K562 (cell line): ENCODE results near the gene ALDOC. TPM values are rescaled to one million over a fixed set of nuclear protein-coding genes. Genes with fewer than 3 reads are reported as not detected.

Source experiments
- ATAC-seq: fragments of 200-7000 bp; cut with Tn5 transposase; 3 replicates; pipeline ENCODE4 v1.9.1; 2020; ENCODE audit warnings: moderate library complexity
- BruUV-seq: library from RNA; stranded (reverse); fragments of 400-500 nt; replicated peaks from 2 replicates; lab custom pipeline; 2021; lab: Mats Ljungman, UMichigan
- CTCF ChIA-PET: fragments of 300-600 bp; formaldehyde crosslinking; extraction: SDS; loops from one replicate; lab custom pipeline; 2021; ENCODE audit warnings: low intra/inter-chr PET ratio; lab: Yijun Ruan, JAX
- POLR2A ChIA-PET: fragments of 300-600, 350-650 bp; sonication (Branson Sonifier 250); formaldehyde crosslinking; extraction: SDS; loops from one replicate; lab custom pipeline; 2021; ENCODE audit warnings: antibody characterized with exemption, inconsistent platforms; lab: Yijun Ruan, JAX
- DNase-seq, 4 experiments: peaks; one replicate each; pipeline versions ENCODE4 v3.0.0 to v3.0.0-alpha.2; 2011 to 2018; ENCODE audit warnings: low spot score in 3 of 4, mixed read lengths in 3 of 4; ENCODE audit errors: extremely low read depth in 1 of 4
- FAIRE-seq: peaks from 2 replicates; lab custom pipeline; 2011; peaks lifted over from hg19 to GRCh38; lab: Jason Lieb, UNC
- H2AFZ ChIP-seq: 2 replicates; pipeline ENCODE4 v1.6.0; 2011; ENCODE audit warnings: low read depth, low read length, control low read depth, inconsistent platforms
- H3K27ac ChIP-seq: fragments of 200-600 bp; 3 replicates; pipeline ENCODE4 v1.8.0; 2011; ENCODE audit warnings: low read depth, mild to moderate bottlenecking, control low read depth, inconsistent platforms, low read length, moderate library complexity, mixed read lengths; ENCODE audit errors: extremely low read depth
- H3K27me3 ChIP-seq, 2 experiments: fragments of 300-600 bp in 1 of 2; 2 replicates in 1 of 2; 3 replicates in 1 of 2; pipeline versions ENCODE4 v1.6.0 to v1.8.0; 2011; ENCODE audit warnings: inconsistent platforms in 2 of 2, low read length in 2 of 2, mild to moderate bottlenecking in 1 of 2, mixed read lengths in 1 of 2, moderate library complexity in 1 of 2; ENCODE audit not compliant: control insufficient read depth in 2 of 2, insufficient read depth in 2 of 2
- H3K36me3 ChIP-seq: fragments of 300-600 bp; 3 replicates; pipeline ENCODE4 v1.8.0; 2011; ENCODE audit warnings: mild to moderate bottlenecking, low read length, inconsistent platforms; ENCODE audit not compliant: control insufficient read depth, insufficient read depth
- H3K4me1 ChIP-seq, 2 experiments: fragments of 200-600 bp in 1 of 2; replicated peaks in 1 of 2; 2 replicates in 1 of 2; 3 replicates in 1 of 2; pipeline versions ENCODE4 v1.5.1 to v1.8.0; 2011; ENCODE audit warnings: inconsistent platforms in 2 of 2, low read length in 2 of 2, mild to moderate bottlenecking in 1 of 2, mixed read lengths in 1 of 2, moderate library complexity in 1 of 2; ENCODE audit not compliant: control insufficient read depth in 2 of 2, insufficient read depth in 2 of 2
- H3K4me2 ChIP-seq: 2 replicates; pipeline ENCODE4 v1.6.1; 2011; ENCODE audit warnings: low read length, control low read depth, inconsistent platforms, mixed read lengths; ENCODE audit not compliant: insufficient read depth
- H3K4me3 ChIP-seq: fragments of 200-600 bp; sonication (generic), shearing (Covaris generic); 2 replicates; pipeline ENCODE4 v1.5.1; 2016; ENCODE audit warnings: control low read depth, inconsistent platforms
- H3K79me2 ChIP-seq: fragments of 200-600 bp; 3 replicates; pipeline ENCODE4 v1.8.0; 2011; ENCODE audit warnings: low read length, inconsistent platforms; ENCODE audit not compliant: control insufficient read depth, insufficient read depth
- H3K9ac ChIP-seq, 2 experiments: 2 replicates each; pipeline versions ENCODE4 v1.6.0 to v1.6.1; 2011; ENCODE audit warnings: low read depth in 2 of 2, low read length in 2 of 2, control low read depth in 1 of 2, inconsistent platforms in 1 of 2, mild to moderate bottlenecking in 1 of 2, mixed read lengths in 1 of 2; ENCODE audit not compliant: insufficient read depth in 1 of 2
- H3K9me1 ChIP-seq: one replicate; pipeline ENCODE4 v1.6.0; 2011; ENCODE audit warnings: inconsistent platforms, mild to moderate bottlenecking, low read length, moderate library complexity; ENCODE audit not compliant: control insufficient read depth, insufficient read depth
- H3K9me3 ChIP-seq: replicated peaks from 2 replicates; pipeline ENCODE4 v1.5.1; 2011; ENCODE audit warnings: low read depth, low read length, inconsistent platforms; ENCODE audit not compliant: control insufficient read depth, insufficient read depth
- H4K20me1 ChIP-seq: replicated peaks from 2 replicates; pipeline ENCODE4 v1.6.1; 2011; ENCODE audit warnings: low read length, inconsistent platforms, mixed read lengths; ENCODE audit not compliant: control insufficient read depth, insufficient read depth
- ATF2 ChIP-seq: sonication (generic); formaldehyde crosslinking; IDR thresholded peaks from 2 replicates; pipeline ENCODE4 v1.8.1; 2022; ENCODE audit warnings: missing genetic modification reagents
- FOSL1 ChIP-seq: fragments of 200-800 bp; sonication (Bioruptor generic); conservative IDR thresholded peaks from 2 replicates; pipeline ENCODE4 v1.6.1; 2016; ENCODE audit warnings: missing genetic modification characterization, missing compliant biosample characterization
- MCM5 ChIP-seq: fragments of 450-650 bp; IDR thresholded peaks from 2 replicates; pipeline ENCODE4 v1.6.1; 2016; ENCODE audit warnings: low read depth
- MXD1 ChIP-seq: fragments of 250-450 bp; sonication (Bioruptor Pico); IDR thresholded peaks from 2 replicates; pipeline ENCODE4 v1.8.0; 2021; ENCODE audit warnings: borderline replicate concordance, mild to moderate bottlenecking, moderate library complexity; ENCODE audit not compliant: poor library complexity, severe bottlenecking
- SPI1 ChIP-seq: IDR thresholded peaks from 2 replicates; pipeline ENCODE4 v1.6.1; 2011; ENCODE audit warnings: low read depth, low read length, control low read depth, borderline replicate concordance
- THAP12 ChIP-seq: fragments of 250-450 bp; sonication (Bioruptor Pico); IDR thresholded peaks from 2 replicates; pipeline ENCODE4 v1.9.0; 2021; ENCODE audit warnings: mild to moderate bottlenecking, inconsistent platforms
- ZFP36 ChIP-seq: fragments of 150-350 bp; IDR thresholded peaks from 2 replicates; pipeline ENCODE4 v1.6.1; 2018; ENCODE audit warnings: low read length, low read depth; ENCODE audit not compliant: partially characterized antibody
- WGBS: fragments of 100-300 bp; shearing (Covaris generic); methylation state at CpG from one replicate; pipeline ENCODE4 v1.1.6; 2016; ENCODE audit warnings: low coverage, mixed read lengths; ENCODE audit not compliant: insufficient coverage; ENCODE audit errors: missing lambda C conversion rate; 5-methylcytosine and 5-hydroxymethylcytosine counted together
- in situ Hi-C: fragments of 300-500 bp; cut with MboI; formaldehyde crosslinking; loops from 4 replicates; pipeline ENCODE4 v1.15.0; 2018; ENCODE audit warnings: inconsistent platforms, mixed read lengths
- intact Hi-C: fragments of 100-400 bp; cut with micrococcal nuclease; formaldehyde crosslinking; loops from 2 replicates; pipeline ENCODE4 v1.14.2; 2022
- polyA plus RNA-seq, 8 experiments: library from polyadenylated mRNA; depleted of rRNA in 4 of 8; stranded (reverse) in 5 of 8; unstranded in 3 of 8; fragments of >200 nt; fragmentation: Nextera tagmentation in 2 of 8; fragmentation: Illumina TruSeq in 1 of 8; extraction: Ambion mirVana in 2 of 8; extraction: Trizol in 1 of 8; gene quantifications; 2 replicates each; pipeline versions ENCODE4 v1.2.1 to v1.2.3, GENCODE V29; 2011 to 2014; ENCODE audit warnings: inconsistent platforms in 1 of 8, missing spikeins in 1 of 8
- total RNA-seq, 7 experiments: library from RNA; depleted of rRNA in 6 of 7; stranded (reverse); fragments of >200 nt in 6 of 7; fragmentation: Illumina TruSeq in 2 of 7; extraction: Trizol in 2 of 7; gene quantifications; 2 replicates each; pipeline versions ENCODE4 v1.2.1 to v1.2.3, GENCODE V29; 2011 to 2021; ENCODE audit warnings: low replicate concordance in 1 of 7

The ALDOC gene
- total and polyA plus RNA-seq, 9 of the 15 experiments (the other 6 are each of a cell fraction or from before 2014, with no cell fraction given), result 43.2 to 263 (median 99.2) TPM

GRCh38 chr17:28549236-28550132 is 27.2 kb downstream of the ALDOC start:
- Histone ChIP-seq H3K27me3 (no peaks in the 10 kb centered on the region), H3K9me1 (peaks cover 4% of the 10 kb centered on the region), H3K79me2 (peaks cover 3% of the 10 kb centered on the region; the same call in 2 of the 3 replicates), H3K4me3 (no peak overlapping the region), H3K4me2 (no peak overlapping the region), H2AFZ (no peak overlapping the region), H3K36me3 (peaks cover 20% of the 10 kb centered on the region), H4K20me1 (peaks cover 4% of the 10 kb centered on the region), H3K4me1 (peaks cover 13 to 27% of the 10 kb centered on the region in 2 experiments; a peak in 4 of 5 replicates), H3K27ac (no peak overlapping the region), H3K9ac (peak overlapping the region in 1 of 2 experiments; percentile 59; a peak in 1 of 4 replicates)
- no TSS peak for BruUV-seq
- WGBS, result 51% methylated on average over 3 of the region's 3 CpGs
- intact Hi-C loops (loop anchor here (5.0 kb wide), 1 partner anchor 37 kb away; no protein-coding TSS in a partner anchor), in situ Hi-C loops (no loop called here)
- ChIA-PET CTCF (interaction anchor here (0.6 kb wide), 1 partner anchor 161 kb away, joined by 3 read pairs; no protein-coding TSS in a partner anchor), POLR2A (interaction anchor here (0.5 to 1.5 kb wide), 2 partner anchors 18 to 54 kb away, joined by 3 to 6 read pairs; no protein-coding TSS in a partner anchor)
- DNase-seq (no peak), ATAC-seq (no peak)
- TF ChIP-seq MCM5 (no peak), FOSL1 (tag) (no peak), MXD1 (no peak), THAP12 (CRISPR knock-in tag) (no peak), ATF2 (no peak), SPI1 (peak; percentile 42; the same call in 1 of the 2 replicates), ZFP36 (peak; percentile 70)
- TF ChIP-seq, all 486 proteins: peak for 2
- no peak for FAIRE-seq
- H3K9me3 ChIP-seq, result no peaks in the 10 kb centered on the region
